ENCODE data around the gene SYNE2. TPM values are rescaled to one million over a fixed set of nuclear protein-coding genes. Genes with fewer than 3 reads are reported as not detected.

The SYNE2 gene
- total and polyA plus RNA-seq, 2 donors from 2014 or later, result 65.9 to 461 TPM

GRCh38 chr14:63901434-63902085 lies 48.8 kb downstream of the SYNE2 start:
- no peaks in the 10 kb centered on the region for H3K36me3 ChIP-seq (ENCODE audit: control insufficient read depth in 2 of 3, insufficient read depth in 3 of 3, low read length in 3 of 3)
- no peaks in the 10 kb centered on the region for H3K27me3 ChIP-seq (ENCODE audit: control insufficient read depth, insufficient read depth, low read length)
- no peak overlapping the region for H3K27ac ChIP-seq (ENCODE audit: low read depth in 2 of 2, low read length in 2 of 2)
- TF ChIP-seq CTCF (IDR thresholded peaks at IDR 0.05; ENCODE audit: borderline replicate concordance, extremely low read depth, insufficient read depth), result no peak
- H3K4me1 ChIP-seq (ENCODE audit: control insufficient read depth in 2 of 3, insufficient read depth in 2 of 3, low read depth in 1 of 3, low read length in 3 of 3), result peaks cover under 1 to 23% (median 15%) of the 10 kb centered on the region in 3 donors
- intact Hi-C loops (cut with DNase I), result no loop called here
- H3K9ac ChIP-seq (ENCODE audit: low read length in 3 of 3), result no peak overlapping the region
- FAIRE-seq, result no peak
- H3K9me3 ChIP-seq (ENCODE audit: control insufficient read depth in 2 of 3, insufficient read depth in 1 of 3, low read length in 3 of 3), result no peaks in the 10 kb centered on the region
- no peak for DNase-seq
- no peak overlapping the region for H3K4me3 ChIP-seq (ENCODE audit: low read length in 3 of 3)

DNA sequence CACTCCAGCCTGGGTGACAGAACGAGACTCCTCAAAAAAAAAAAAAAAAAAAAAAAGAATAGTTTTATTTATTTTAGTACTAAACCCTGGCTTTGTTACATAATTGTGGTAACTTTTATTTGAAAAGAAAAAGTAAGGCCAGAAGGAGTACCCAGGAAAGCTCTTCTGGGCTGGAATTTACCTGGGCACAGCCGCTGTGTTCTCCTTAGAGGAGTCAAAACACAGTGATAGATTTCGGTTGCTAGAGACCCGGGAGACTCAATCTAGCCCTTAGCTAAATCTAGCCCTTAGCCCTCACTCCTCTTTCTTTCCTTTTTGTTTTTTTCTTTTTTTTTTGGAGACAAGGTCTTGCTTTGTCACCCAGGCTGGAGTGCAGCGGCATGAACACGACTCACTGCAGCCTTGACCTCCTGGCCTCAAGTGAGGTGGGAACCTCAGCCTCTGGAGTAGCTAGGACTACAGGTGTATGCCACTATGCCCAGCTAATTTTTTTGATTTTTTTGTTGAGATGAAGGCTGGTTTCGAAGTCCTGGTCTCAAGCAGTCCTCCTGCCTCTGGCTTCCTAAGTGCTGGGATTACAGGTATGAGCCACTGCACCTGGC lies 49.7 kb downstream of the SYNE2 start:
- no peak overlapping the region for H3K27ac ChIP-seq (ENCODE audit: low read depth in 2 of 2, low read length in 2 of 2)
- peaks cover 0 to 19% (median 12%) of the 10 kb centered on the region in 3 donors for H3K4me1 ChIP-seq (ENCODE audit: control insufficient read depth in 2 of 3, insufficient read depth in 2 of 3, low read depth in 1 of 3, low read length in 3 of 3)
- no peaks in the 10 kb centered on the region for H3K27me3 ChIP-seq (ENCODE audit: control insufficient read depth, insufficient read depth, low read length)
- intact Hi-C loops (cut with DNase I), result no loop called here
- H3K9ac ChIP-seq (ENCODE audit: low read length in 3 of 3), result peak overlapping the region in 1 of 3 donors; percentile 34
- no peaks in the 10 kb centered on the region for H3K9me3 ChIP-seq (ENCODE audit: control insufficient read depth in 2 of 3, insufficient read depth in 1 of 3, low read length in 3 of 3)
- DNase-seq, result no peak
- no peak overlapping the region for H3K4me3 ChIP-seq (ENCODE audit: low read length in 3 of 3)
- H3K36me3 ChIP-seq (ENCODE audit: control insufficient read depth in 2 of 3, insufficient read depth in 3 of 3, low read length in 3 of 3), result no peaks in the 10 kb centered on the region
- no peak for FAIRE-seq
- TF ChIP-seq CTCF (IDR thresholded peaks at IDR 0.05; ENCODE audit: borderline replicate concordance, extremely low read depth, insufficient read depth), result no peak

GRCh38 chr14:63904724-63905123 lies 51.9 kb downstream of the SYNE2 start:
- Histone ChIP-seq H3K36me3 (ENCODE audit: control insufficient read depth in 2 of 3, insufficient read depth in 3 of 3, low read length in 3 of 3) (no peaks in the 10 kb centered on the region), H3K27ac (ENCODE audit: low read depth in 2 of 2, low read length in 2 of 2) (no peak overlapping the region), H3K27me3 (ENCODE audit: control insufficient read depth, insufficient read depth, low read length) (no peaks in the 10 kb centered on the region), H3K9me3 (ENCODE audit: control insufficient read depth in 2 of 3, insufficient read depth in 1 of 3, low read length in 3 of 3) (no peaks in the 10 kb centered on the region), H3K9ac (ENCODE audit: low read length in 3 of 3) (no peak overlapping the region), H3K4me3 (ENCODE audit: low read length in 3 of 3) (no peak overlapping the region), H3K4me1 (ENCODE audit: control insufficient read depth in 2 of 3, insufficient read depth in 2 of 3, low read depth in 1 of 3, low read length in 3 of 3) (peaks cover 0 to 6% (median 6%) of the 10 kb centered on the region in 3 donors)
- DNase-seq (no peak), FAIRE-seq (no peak)
- no peak for TF ChIP-seq CTCF (IDR thresholded peaks at IDR 0.05; ENCODE audit: borderline replicate concordance, extremely low read depth, insufficient read depth)
- intact Hi-C loops (cut with DNase I), result no loop called here

Data from kidney (tissue), 14 donors.